MM.1S (cell line): ENCODE measurements around the gene FCHSD2.

Experiments
- CTCF ChIP-seq: fragments of 300-600 bp; sonication (generic); IDR thresholded peaks from 2 replicates; pipeline ENCODE4 v1.5.1; 2016; ENCODE audit warnings: antibody characterized with exemption, low read length, mixed read lengths
- EZH2 ChIP-seq: fragments of 300-600 bp; sonication (generic); optimal IDR thresholded peaks from 2 replicates; pipeline ENCODE3; 2017; ENCODE audit warnings: low read depth, mild to moderate bottlenecking, antibody characterized with exemption, low read length, mixed read lengths

DNA sequence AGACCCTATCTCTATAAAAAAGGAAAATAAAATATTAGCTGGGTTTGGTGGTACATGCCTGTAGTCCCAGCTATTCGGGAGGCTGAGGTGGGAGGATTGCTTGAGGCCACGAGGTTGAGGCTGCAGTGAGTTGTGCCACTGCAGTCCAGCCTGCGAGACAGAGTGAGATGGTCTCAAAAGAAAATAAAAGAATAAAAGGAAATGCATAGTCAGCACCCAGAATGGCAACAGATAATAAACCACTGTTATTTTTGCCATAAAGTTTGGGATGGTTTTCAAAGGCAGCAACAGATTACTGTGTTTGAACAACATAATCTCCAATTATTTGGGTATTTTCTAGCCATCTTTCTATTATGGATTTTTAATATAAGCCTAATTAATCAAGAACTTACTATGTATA lies 266.0 kb downstream of the FCHSD2 start:
- TF ChIP-seq CTCF (no peak), EZH2 (no peak)
